HEK293 (cell line): ENCODE measurements around the gene MAP3K5.

Source experiments
- CTCF ChIA-PET: fragments of 350-600 bp; formaldehyde crosslinking; extraction: SDS; loops from one replicate; lab custom pipeline; 2021; ENCODE audit warnings: antibody characterized with exemption; lab: Yijun Ruan, JAX
- POLR2A ChIA-PET: fragments of 300-600 bp; formaldehyde crosslinking; extraction: SDS; loops from one replicate; lab custom pipeline; 2020; ENCODE audit warnings: antibody characterized with exemption, inconsistent platforms; lab: Yijun Ruan, JAX
- H3K27ac ChIP-seq: fragments of 200-500 bp; sonication (Bioruptor generic); 2 replicates; pipeline ENCODE4 v1.5.1; 2014; ENCODE audit warnings: low read depth, low read length, control low read depth, inconsistent platforms; ENCODE audit errors: extremely low read depth
- H3K36me3 ChIP-seq, 2 experiments: fragments of 200-500 bp in 1 of 2; sonication (Bioruptor generic) in 1 of 2; 1 replicate in 1 of 2; 2 replicates in 1 of 2; pipeline ENCODE4 v1.5.1; 2014 to 2017; ENCODE audit warnings: inconsistent platforms in 2 of 2, low read length in 2 of 2; ENCODE audit not compliant: control insufficient read depth in 2 of 2, insufficient read depth in 1 of 2
- H3K4me1 ChIP-seq: fragments of 200-500 bp; sonication (Bioruptor generic); 2 replicates; pipeline ENCODE4 v1.5.1; 2014; ENCODE audit warnings: mild to moderate bottlenecking, low read length, inconsistent platforms; ENCODE audit not compliant: control insufficient read depth, insufficient read depth
- H3K4me3 ChIP-seq: 2 replicates; pipeline ENCODE4 v1.5.1; 2011; ENCODE audit warnings: low read depth, mild to moderate bottlenecking, control low read depth, low read length, moderate library complexity
- H3K9me3 ChIP-seq: fragments of 200-500 bp; sonication (Bioruptor generic); 2 replicates; pipeline ENCODE4 v1.5.1; 2014; ENCODE audit warnings: low read depth, low read length, inconsistent platforms; ENCODE audit not compliant: control insufficient read depth, insufficient read depth
- SCRT2 ChIP-seq: fragments of 450-650 bp; formaldehyde crosslinking; IDR thresholded peaks from 2 replicates; pipeline ENCODE4 v1.5.1; 2016; ENCODE audit warnings: missing biosample characterization, missing genetic modification characterization
- WT1 ChIP-seq: fragments of 450-650 bp; formaldehyde crosslinking; IDR thresholded peaks from 2 replicates; pipeline ENCODE4 v1.5.1; 2016; ENCODE audit warnings: missing biosample characterization, missing genetic modification characterization
- ZFP3 ChIP-seq: fragments of 450-650 bp; formaldehyde crosslinking; IDR thresholded peaks from 2 replicates; pipeline ENCODE4 v1.5.1; 2016; ENCODE audit warnings: low read depth, missing biosample characterization, missing genetic modification characterization
- ZNF114 ChIP-seq: fragments of 450-650 bp; formaldehyde crosslinking; IDR thresholded peaks from 2 replicates; pipeline ENCODE4 v1.5.0; 2017; ENCODE audit warnings: missing biosample characterization, missing genetic modification characterization
- ZNF174 ChIP-seq: fragments of 450-650 bp; formaldehyde crosslinking; IDR thresholded peaks from 2 replicates; pipeline ENCODE4 v1.5.0; 2017; ENCODE audit warnings: missing biosample characterization, mild to moderate bottlenecking, missing genetic modification characterization
- ZNF2 ChIP-seq: fragments of 450-650 bp; formaldehyde crosslinking; IDR thresholded peaks from 2 replicates; pipeline ENCODE4 v1.5.1; 2016; ENCODE audit warnings: missing biosample characterization, missing genetic modification characterization
- ZNF239 ChIP-seq: fragments of 450-650 bp; formaldehyde crosslinking; IDR thresholded peaks from 2 replicates; pipeline ENCODE4 v1.5.1; 2016; ENCODE audit warnings: missing biosample characterization, missing genetic modification characterization
- ZNF274 ChIP-seq, 2 experiments: fragments of 200-500 bp in 1 of 2; fragments of 450-650 bp in 1 of 2; sonication (Bioruptor generic) in 1 of 2; formaldehyde crosslinking in 1 of 2; IDR thresholded peaks; 2 replicates each; pipeline versions ENCODE4 v1.5.1 to v1.6.1; 2014 to 2016; ENCODE audit warnings: borderline replicate concordance in 1 of 2, inconsistent platforms in 1 of 2, low read length in 1 of 2, missing biosample characterization in 1 of 2, missing genetic modification characterization in 1 of 2
- ZNF292 ChIP-seq: fragments of 450-650 bp; formaldehyde crosslinking; IDR thresholded peaks from 2 replicates; pipeline ENCODE4 v1.5.1; 2016; ENCODE audit warnings: low read depth, missing biosample characterization, missing genetic modification characterization, borderline replicate concordance
- ZNF311 ChIP-seq: fragments of 450-650 bp; formaldehyde crosslinking; IDR thresholded peaks from 2 replicates; pipeline ENCODE4 v1.5.1; 2017; ENCODE audit warnings: missing biosample characterization, missing genetic modification characterization, borderline replicate concordance
- ZNF404 ChIP-seq: fragments of 450-650 bp; formaldehyde crosslinking; IDR thresholded peaks from 2 replicates; pipeline ENCODE4 v1.5.1; 2017; ENCODE audit warnings: missing biosample characterization, missing genetic modification characterization
- ZNF416 ChIP-seq: fragments of 450-650 bp; formaldehyde crosslinking; IDR thresholded peaks from 2 replicates; pipeline ENCODE4 v1.5.1; 2016; ENCODE audit warnings: missing biosample characterization, missing genetic modification characterization
- ZNF529 ChIP-seq: fragments of 450-650 bp; formaldehyde crosslinking; IDR thresholded peaks from 2 replicates; pipeline ENCODE4 v1.5.1; 2017; ENCODE audit warnings: missing genetic modification characterization, missing biosample characterization; ENCODE audit not compliant: insufficient replicate concordance
- ZNF549 ChIP-seq: fragments of 450-650 bp; IDR thresholded peaks from 2 replicates; pipeline ENCODE4 v1.5.1; 2018; ENCODE audit warnings: missing biosample characterization, missing genetic modification characterization, mild to moderate bottlenecking, inconsistent platforms, moderate library complexity
- ZNF560 ChIP-seq: fragments of 450-650 bp; formaldehyde crosslinking; IDR thresholded peaks from 2 replicates; pipeline ENCODE4 v1.5.1; 2017; ENCODE audit warnings: missing biosample characterization, missing genetic modification characterization, borderline replicate concordance
- ZNF610 ChIP-seq: fragments of 450-650 bp; formaldehyde crosslinking; IDR thresholded peaks from 2 replicates; pipeline ENCODE4 v1.5.1; 2016; ENCODE audit warnings: missing biosample characterization, missing genetic modification characterization, borderline replicate concordance
- ZNF629 ChIP-seq: fragments of 450-650 bp; formaldehyde crosslinking; IDR thresholded peaks from 2 replicates; pipeline ENCODE4 v1.5.1; 2017; ENCODE audit warnings: missing biosample characterization, missing genetic modification characterization
- ZNF670 ChIP-seq: fragments of 450-650 bp; formaldehyde crosslinking; IDR thresholded peaks from 2 replicates; pipeline ENCODE4 v1.5.1; 2016; ENCODE audit warnings: missing biosample characterization, missing genetic modification characterization, low read depth
- ZNF707 ChIP-seq: fragments of 450-650 bp; formaldehyde crosslinking; IDR thresholded peaks from 2 replicates; pipeline ENCODE4 v1.5.1; 2016; ENCODE audit warnings: missing biosample characterization, missing genetic modification characterization
- TF ChIP-seq, protein P1 (sequence below): fragments of 450-650 bp; formaldehyde crosslinking; IDR thresholded peaks from 2 replicates; pipeline ENCODE4 v1.5.1; 2017; ENCODE audit warnings: missing biosample characterization, missing genetic modification characterization
- TF ChIP-seq, protein P2 (sequence below): fragments of 450-650 bp; formaldehyde crosslinking; conservative IDR thresholded peaks from 2 replicates; pipeline ENCODE4 v1.5.1; 2016; ENCODE audit warnings: low read depth, missing biosample characterization, missing genetic modification characterization
- TF ChIP-seq, protein P3 (sequence below): fragments of 450-650 bp; formaldehyde crosslinking; IDR thresholded peaks from 2 replicates; pipeline ENCODE4 v1.5.1; 2016; ENCODE audit warnings: missing biosample characterization, missing genetic modification characterization, borderline replicate concordance
- TF ChIP-seq, protein P4 (sequence below): fragments of 450-650 bp; formaldehyde crosslinking; IDR thresholded peaks from 2 replicates; pipeline ENCODE4 v1.5.1; 2016; ENCODE audit warnings: missing biosample characterization, missing genetic modification characterization

MAP3K5 gene

DNA sequence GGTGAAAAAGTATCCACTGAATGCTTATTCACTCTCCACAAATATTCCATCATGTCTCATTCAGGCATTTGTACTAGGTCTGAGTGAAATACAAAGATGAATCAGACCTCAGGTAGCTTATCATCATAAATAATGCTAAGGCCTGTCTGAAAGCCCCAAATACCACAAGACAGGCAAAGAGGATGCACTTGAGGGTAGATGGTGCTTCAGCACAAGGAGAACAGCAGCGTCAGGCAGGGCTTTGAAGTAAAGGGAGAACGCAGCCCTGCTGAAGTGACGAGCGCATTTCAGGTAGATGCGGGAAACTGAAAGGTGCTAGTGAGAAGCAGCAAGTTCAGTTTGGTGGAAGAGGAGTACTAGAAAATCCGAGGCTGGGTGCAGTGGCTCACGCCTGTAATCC, 38.7 kb downstream of the MAP3K5 start:
- CTCF ChIA-PET, result interaction anchor here (0.7 kb wide), 1 partner anchor 1122 kb away, joined by 3 read pairs; no protein-coding TSS in a partner anchor
- no peaks in the 10 kb centered on the region for H3K4me1 ChIP-seq

DNA sequence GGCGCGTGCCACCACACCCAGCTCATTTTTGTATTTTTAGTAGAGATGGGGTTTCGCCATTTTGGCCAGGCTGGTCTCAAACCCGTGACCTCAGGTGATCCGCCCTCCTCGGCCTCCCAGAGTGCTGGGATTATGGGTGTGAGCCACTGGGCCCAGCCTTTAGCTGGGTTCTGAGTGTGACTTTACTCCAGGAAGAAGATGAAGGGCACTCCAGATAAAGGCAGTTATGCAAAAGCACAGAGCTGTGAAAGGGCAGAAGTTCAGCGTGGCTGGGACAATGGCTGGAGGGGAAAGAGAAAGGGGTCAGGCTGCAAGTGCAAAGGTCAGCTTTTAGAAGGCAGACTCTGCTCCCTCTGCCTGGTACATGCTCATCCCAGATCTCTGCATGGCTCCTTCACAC, 39.7 kb downstream of the MAP3K5 start:
- H3K27ac ChIP-seq, result no peak overlapping the region
- no peaks in the 10 kb centered on the region for H3K9me3 ChIP-seq
- ChIA-PET CTCF (no interaction called here), POLR2A (no interaction called here)
- TF ChIP-seq ZNF2 (tag by site-specific recombination) (no peak), ZNF174 (tag by site-specific recombination) (no peak), ZNF404 (tag by site-specific recombination) (no peak)
- TF ChIP-seq, all 188 proteins: peak for 0
- H3K36me3 ChIP-seq, result no peaks in the 10 kb centered on the region
- H3K4me1 ChIP-seq, result no peaks in the 10 kb centered on the region
- H3K4me3 ChIP-seq, result no peak overlapping the region

More for the DNA sequence above, 38.7 kb downstream of the MAP3K5 start:
- Histone ChIP-seq H3K9me3 (no peaks in the 10 kb centered on the region), H3K27ac (no peak overlapping the region), H3K4me3 (no peak overlapping the region), H3K36me3 (no peaks in the 10 kb centered on the region)
- POLR2A ChIA-PET, result no interaction called here
- TF ChIP-seq ZNF311 (tag by site-specific recombination), result no peak
- TF ChIP-seq ZNF629 (tag by site-specific recombination), result no peak
- TF ChIP-seq, protein P1, sequence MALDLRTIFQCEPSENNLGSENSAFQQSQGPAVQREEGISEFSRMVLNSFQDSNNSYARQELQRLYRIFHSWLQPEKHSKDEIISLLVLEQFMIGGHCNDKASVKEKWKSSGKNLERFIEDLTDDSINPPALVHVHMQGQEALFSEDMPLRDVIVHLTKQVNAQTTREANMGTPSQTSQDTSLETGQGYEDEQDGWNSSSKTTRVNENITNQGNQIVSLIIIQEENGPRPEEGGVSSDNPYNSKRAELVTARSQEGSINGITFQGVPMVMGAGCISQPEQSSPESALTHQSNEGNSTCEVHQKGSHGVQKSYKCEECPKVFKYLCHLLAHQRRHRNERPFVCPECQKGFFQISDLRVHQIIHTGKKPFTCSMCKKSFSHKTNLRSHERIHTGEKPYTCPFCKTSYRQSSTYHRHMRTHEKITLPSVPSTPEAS, result no peak
- TF ChIP-seq ZNF114 (tag by site-specific recombination), result no peak
- TF ChIP-seq ZNF670 (tag by site-specific recombination), result no peak
- TF ChIP-seq ZNF610 (tag by site-specific recombination), result no peak
- no peak for TF ChIP-seq ZNF292
- no peak for TF ChIP-seq ZNF707 (tag by site-specific recombination)
- TF ChIP-seq WT1 (tag by site-specific recombination), result no peak
- TF ChIP-seq ZNF416 (tag by site-specific recombination), result no peak
- TF ChIP-seq ZNF529 (tag by site-specific recombination), result no peak
- TF ChIP-seq, protein P2, sequence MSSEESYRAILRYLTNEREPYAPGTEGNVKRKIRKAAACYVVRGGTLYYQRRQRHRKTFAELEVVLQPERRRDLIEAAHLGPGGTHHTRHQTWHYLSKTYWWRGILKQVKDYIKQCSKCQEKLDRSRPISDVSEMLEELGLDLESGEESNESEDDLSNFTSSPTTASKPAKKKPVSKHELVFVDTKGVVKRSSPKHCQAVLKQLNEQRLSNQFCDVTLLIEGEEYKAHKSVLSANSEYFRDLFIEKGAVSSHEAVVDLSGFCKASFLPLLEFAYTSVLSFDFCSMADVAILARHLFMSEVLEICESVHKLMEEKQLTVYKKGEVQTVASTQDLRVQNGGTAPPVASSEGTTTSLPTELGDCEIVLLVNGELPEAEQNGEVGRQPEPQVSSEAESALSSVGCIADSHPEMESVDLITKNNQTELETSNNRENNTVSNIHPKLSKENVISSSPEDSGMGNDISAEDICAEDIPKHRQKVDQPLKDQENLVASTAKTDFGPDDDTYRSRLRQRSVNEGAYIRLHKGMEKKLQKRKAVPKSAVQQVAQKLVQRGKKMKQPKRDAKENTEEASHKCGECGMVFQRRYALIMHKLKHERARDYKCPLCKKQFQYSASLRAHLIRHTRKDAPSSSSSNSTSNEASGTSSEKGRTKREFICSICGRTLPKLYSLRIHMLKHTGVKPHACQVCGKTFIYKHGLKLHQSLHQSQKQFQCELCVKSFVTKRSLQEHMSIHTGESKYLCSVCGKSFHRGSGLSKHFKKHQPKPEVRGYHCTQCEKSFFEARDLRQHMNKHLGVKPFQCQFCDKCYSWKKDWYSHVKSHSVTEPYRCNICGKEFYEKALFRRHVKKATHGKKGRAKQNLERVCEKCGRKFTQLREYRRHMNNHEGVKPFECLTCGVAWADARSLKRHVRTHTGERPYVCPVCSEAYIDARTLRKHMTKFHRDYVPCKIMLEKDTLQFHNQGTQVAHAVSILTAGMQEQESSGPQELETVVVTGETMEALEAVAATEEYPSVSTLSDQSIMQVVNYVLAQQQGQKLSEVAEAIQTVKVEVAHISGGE, result no peak
- TF ChIP-seq, protein P3, sequence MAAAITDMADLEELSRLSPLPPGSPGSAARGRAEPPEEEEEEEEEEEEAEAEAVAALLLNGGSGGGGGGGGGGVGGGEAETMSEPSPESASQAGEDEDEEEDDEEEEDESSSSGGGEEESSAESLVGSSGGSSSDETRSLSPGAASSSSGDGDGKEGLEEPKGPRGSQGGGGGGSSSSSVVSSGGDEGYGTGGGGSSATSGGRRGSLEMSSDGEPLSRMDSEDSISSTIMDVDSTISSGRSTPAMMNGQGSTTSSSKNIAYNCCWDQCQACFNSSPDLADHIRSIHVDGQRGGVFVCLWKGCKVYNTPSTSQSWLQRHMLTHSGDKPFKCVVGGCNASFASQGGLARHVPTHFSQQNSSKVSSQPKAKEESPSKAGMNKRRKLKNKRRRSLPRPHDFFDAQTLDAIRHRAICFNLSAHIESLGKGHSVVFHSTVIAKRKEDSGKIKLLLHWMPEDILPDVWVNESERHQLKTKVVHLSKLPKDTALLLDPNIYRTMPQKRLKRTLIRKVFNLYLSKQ (tag by site-specific recombination), result no peak
- no peak for TF ChIP-seq ZNF239 (tag by site-specific recombination)
- no peak for TF ChIP-seq ZNF274 (IDR thresholded peaks at IDR 0.05; ENCODE audit: low read length)
- no peak for TF ChIP-seq ZNF274 (tag by site-specific recombination; IDR thresholded peaks at IDR 0.05; ENCODE audit: borderline replicate concordance)
- no peak for TF ChIP-seq ZNF549 (tag by site-specific recombination)
- no peak for TF ChIP-seq SCRT2
- no peak for TF ChIP-seq ZNF560 (tag by site-specific recombination)
- TF ChIP-seq, protein P4, sequence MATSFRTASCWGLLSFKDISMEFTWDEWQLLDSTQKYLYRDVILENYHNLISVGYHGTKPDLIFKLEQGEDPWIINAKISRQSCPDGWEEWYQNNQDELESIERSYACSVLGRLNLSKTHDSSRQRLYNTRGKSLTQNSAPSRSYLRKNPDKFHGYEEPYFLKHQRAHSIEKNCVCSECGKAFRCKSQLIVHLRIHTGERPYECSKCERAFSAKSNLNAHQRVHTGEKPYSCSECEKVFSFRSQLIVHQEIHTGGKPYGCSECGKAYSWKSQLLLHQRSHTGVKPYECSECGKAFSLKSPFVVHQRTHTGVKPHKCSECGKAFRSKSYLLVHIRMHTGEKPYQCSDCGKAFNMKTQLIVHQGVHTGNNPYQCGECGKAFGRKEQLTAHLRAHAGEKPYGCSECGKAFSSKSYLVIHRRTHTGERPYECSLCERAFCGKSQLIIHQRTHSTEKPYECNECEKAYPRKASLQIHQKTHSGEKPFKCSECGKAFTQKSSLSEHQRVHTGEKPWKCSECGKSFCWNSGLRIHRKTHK (tag by site-specific recombination), result no peak
- no peak for TF ChIP-seq ZFP3 (tag by site-specific recombination)
